Measurements from ENCODE around the gene CIB4. TPM values are rescaled to one million over a fixed set of nuclear protein-coding genes. Genes with fewer than 3 reads are reported as not detected.
A peak's percentile ranks its signal among the peaks of the same experiment; 100 is the strongest.

Gene CIB4
- total and polyA plus RNA-seq, 2 of the 13 experiments (the other 11 are each of a cell fraction or from before 2014, with no cell fraction given): not detected

DNA sequence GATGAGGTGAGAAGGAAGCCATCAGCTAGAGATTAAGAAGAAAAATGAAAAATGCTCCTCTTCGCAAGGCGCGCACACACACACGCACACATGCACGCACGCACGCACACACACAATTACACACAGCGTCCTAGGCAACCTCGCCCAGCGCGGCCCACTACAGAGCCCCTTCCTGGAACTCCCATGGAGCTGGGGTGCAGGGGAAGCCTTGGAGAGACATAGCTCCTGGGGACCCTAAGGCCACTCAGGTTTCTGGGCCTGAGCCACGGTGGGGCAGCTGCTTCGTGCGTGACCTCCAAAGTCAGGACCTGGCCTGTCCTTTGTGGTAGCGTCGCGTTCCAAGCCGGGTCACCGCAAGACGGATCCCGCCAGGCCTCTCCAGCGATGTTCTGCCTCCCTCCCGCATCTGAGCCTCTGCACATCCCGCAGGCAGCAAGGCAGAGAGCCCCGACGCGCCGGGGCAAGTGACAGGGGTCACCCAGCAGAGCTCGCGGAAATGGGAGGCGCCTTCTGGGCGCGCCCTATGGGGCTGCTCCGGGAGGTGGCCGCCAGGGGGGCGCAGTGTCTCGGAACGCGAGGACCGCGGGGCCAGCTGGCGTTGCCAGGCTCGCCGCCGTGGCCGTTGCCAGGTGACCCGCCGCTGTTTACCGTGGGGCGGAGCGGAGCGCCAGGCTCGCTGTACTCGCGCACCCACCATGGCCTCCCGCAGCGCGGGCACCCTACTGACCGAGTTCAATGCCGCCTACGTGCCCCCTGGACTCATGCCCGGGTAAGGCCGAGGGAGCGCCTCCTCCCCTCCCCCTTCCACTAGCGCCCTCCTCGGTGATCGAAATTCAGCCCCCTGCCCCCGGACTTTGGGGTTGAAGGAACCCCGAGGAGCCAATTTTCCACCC is 79.0 kb downstream of the CIB4 start (continued):
- TF ChIP-seq GABPB1 (CRISPR knock-in tag; IDR thresholded peaks at IDR 0.05) (peak; percentile 59; the same call in 1 of the 2 replicates), KDM5B (CRISPR knock-in tag; IDR thresholded peaks at IDR 0.05; ENCODE audit: borderline replicate concordance) (peak; percentile 38), NCOA2 (CRISPR knock-in tag; IDR thresholded peaks at IDR 0.05) (no peak), ZNF777 (CRISPR knock-in tag; IDR thresholded peaks at IDR 0.05) (0 out of 2 replicates have a peak, but pooled peaks have one; percentile 33), SALL1 (CRISPR knock-in tag; IDR thresholded peaks at IDR 0.05) (peak; percentile 41), FOXO1 (CRISPR knock-in tag; IDR thresholded peaks at IDR 0.05) (peak; percentile 50), HHEX (CRISPR knock-in tag; IDR thresholded peaks at IDR 0.05) (no peak), SRY (CRISPR knock-in tag; IDR thresholded peaks at IDR 0.05) (no peak), ZNF530 (CRISPR knock-in tag; IDR thresholded peaks at IDR 0.05; ENCODE audit: low read depth) (no peak), ZNF337 (CRISPR knock-in tag; IDR thresholded peaks at IDR 0.05; ENCODE audit: borderline replicate concordance, low read depth) (no peak), SP4 (CRISPR knock-in tag; IDR thresholded peaks at IDR 0.05) (no peak; the same call in 1 of the 2 replicates), EEA1 (CRISPR knock-in tag; IDR thresholded peaks at IDR 0.05; ENCODE audit: borderline replicate concordance) (0 out of 2 replicates have a peak, but pooled peaks have one; percentile 45), MAFK (conservative IDR thresholded peaks at IDR 0.05 in 1 of 2, IDR thresholded peaks at IDR 0.05 in 1 of 2; ENCODE audit: low read length in 2 of 2) (no peak), MZF1 (CRISPR knock-in tag; IDR thresholded peaks at IDR 0.05; ENCODE audit: borderline replicate concordance) (no peak), WIZ (CRISPR knock-in tag; IDR thresholded peaks at IDR 0.05) (0 out of 2 replicates have a peak, but pooled peaks have one; percentile 36), ZNF577 (CRISPR knock-in tag; IDR thresholded peaks at IDR 0.05; ENCODE audit: borderline replicate concordance, low read depth) (no peak)
- TF ChIP-seq, protein P1, sequence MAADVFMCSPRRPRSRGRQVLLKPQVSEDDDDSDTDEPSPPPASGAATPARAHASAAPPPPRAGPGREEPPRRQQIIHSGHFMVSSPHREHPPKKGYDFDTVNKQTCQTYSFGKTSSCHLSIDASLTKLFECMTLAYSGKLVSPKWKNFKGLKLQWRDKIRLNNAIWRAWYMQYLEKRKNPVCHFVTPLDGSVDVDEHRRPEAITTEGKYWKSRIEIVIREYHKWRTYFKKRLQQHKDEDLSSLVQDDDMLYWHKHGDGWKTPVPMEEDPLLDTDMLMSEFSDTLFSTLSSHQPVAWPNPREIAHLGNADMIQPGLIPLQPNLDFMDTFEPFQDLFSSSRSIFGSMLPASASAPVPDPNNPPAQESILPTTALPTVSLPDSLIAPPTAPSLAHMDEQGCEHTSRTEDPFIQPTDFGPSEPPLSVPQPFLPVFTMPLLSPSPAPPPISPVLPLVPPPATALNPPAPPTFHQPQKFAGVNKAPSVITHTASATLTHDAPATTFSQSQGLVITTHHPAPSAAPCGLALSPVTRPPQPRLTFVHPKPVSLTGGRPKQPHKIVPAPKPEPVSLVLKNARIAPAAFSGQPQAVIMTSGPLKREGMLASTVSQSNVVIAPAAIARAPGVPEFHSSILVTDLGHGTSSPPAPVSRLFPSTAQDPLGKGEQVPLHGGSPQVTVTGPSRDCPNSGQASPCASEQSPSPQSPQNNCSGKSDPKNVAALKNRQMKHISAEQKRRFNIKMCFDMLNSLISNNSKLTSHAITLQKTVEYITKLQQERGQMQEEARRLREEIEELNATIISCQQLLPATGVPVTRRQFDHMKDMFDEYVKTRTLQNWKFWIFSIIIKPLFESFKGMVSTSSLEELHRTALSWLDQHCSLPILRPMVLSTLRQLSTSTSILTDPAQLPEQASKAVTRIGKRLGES (CRISPR knock-in tag; IDR thresholded peaks at IDR 0.05; ENCODE audit: borderline replicate concordance): no peak
- TF ChIP-seq, protein P2, sequence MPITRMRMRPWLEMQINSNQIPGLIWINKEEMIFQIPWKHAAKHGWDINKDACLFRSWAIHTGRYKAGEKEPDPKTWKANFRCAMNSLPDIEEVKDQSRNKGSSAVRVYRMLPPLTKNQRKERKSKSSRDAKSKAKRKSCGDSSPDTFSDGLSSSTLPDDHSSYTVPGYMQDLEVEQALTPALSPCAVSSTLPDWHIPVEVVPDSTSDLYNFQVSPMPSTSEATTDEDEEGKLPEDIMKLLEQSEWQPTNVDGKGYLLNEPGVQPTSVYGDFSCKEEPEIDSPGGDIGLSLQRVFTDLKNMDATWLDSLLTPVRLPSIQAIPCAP (CRISPR knock-in tag; IDR thresholded peaks at IDR 0.05; ENCODE audit: low read depth): no peak
- TF ChIP-seq, protein P3, sequence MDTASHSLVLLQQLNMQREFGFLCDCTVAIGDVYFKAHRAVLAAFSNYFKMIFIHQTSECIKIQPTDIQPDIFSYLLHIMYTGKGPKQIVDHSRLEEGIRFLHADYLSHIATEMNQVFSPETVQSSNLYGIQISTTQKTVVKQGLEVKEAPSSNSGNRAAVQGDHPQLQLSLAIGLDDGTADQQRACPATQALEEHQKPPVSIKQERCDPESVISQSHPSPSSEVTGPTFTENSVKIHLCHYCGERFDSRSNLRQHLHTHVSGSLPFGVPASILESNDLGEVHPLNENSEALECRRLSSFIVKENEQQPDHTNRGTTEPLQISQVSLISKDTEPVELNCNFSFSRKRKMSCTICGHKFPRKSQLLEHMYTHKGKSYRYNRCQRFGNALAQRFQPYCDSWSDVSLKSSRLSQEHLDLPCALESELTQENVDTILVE (CRISPR knock-in tag; IDR thresholded peaks at IDR 0.05): no peak
- TF ChIP-seq, protein P4, sequence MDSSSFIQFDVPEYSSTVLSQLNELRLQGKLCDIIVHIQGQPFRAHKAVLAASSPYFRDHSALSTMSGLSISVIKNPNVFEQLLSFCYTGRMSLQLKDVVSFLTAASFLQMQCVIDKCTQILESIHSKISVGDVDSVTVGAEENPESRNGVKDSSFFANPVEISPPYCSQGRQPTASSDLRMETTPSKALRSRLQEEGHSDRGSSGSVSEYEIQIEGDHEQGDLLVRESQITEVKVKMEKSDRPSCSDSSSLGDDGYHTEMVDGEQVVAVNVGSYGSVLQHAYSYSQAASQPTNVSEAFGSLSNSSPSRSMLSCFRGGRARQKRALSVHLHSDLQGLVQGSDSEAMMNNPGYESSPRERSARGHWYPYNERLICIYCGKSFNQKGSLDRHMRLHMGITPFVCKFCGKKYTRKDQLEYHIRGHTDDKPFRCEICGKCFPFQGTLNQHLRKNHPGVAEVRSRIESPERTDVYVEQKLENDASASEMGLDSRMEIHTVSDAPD (CRISPR knock-in tag; IDR thresholded peaks at IDR 0.05): peak; percentile 77; the same call in 1 of the 2 replicates
- TF ChIP-seq, protein P5, sequence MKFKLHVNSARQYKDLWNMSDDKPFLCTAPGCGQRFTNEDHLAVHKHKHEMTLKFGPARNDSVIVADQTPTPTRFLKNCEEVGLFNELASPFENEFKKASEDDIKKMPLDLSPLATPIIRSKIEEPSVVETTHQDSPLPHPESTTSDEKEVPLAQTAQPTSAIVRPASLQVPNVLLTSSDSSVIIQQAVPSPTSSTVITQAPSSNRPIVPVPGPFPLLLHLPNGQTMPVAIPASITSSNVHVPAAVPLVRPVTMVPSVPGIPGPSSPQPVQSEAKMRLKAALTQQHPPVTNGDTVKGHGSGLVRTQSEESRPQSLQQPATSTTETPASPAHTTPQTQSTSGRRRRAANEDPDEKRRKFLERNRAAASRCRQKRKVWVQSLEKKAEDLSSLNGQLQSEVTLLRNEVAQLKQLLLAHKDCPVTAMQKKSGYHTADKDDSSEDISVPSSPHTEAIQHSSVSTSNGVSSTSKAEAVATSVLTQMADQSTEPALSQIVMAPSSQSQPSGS (CRISPR knock-in tag; IDR thresholded peaks at IDR 0.05): no peak

Data from HepG2 (cell line).